ENCODE results near the gene TCF7.

The TCF7 gene

GRCh38 chr5:134138416-134139376 lies 24.2 kb downstream of the TCF7 start:
- DNase-seq (ENCODE audit: insufficient read length, low spot score) (no peak), FAIRE-seq (no peak)
- TF ChIP-seq, protein P1, sequence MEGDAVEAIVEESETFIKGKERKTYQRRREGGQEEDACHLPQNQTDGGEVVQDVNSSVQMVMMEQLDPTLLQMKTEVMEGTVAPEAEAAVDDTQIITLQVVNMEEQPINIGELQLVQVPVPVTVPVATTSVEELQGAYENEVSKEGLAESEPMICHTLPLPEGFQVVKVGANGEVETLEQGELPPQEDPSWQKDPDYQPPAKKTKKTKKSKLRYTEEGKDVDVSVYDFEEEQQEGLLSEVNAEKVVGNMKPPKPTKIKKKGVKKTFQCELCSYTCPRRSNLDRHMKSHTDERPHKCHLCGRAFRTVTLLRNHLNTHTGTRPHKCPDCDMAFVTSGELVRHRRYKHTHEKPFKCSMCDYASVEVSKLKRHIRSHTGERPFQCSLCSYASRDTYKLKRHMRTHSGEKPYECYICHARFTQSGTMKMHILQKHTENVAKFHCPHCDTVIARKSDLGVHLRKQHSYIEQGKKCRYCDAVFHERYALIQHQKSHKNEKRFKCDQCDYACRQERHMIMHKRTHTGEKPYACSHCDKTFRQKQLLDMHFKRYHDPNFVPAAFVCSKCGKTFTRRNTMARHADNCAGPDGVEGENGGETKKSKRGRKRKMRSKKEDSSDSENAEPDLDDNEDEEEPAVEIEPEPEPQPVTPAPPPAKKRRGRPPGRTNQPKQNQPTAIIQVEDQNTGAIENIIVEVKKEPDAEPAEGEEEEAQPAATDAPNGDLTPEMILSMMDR (IDR thresholded peaks at IDR 0.05; ENCODE audit: insufficient read depth, missing control alignments) = no peak

- DNase-seq (ENCODE audit: insufficient read length, low spot score) = no peak
- TF ChIP-seq, protein P1 (IDR thresholded peaks at IDR 0.05; ENCODE audit: insufficient read depth, missing control alignments) = no peak
- FAIRE-seq = no peak
Observed at GRCh38 chr5:134139377-134139851, 24.9 kb downstream of the TCF7 start.

GRCh38 chr5:134139891-134140469 lies 25.5 kb downstream of the TCF7 start:
- DNase-seq (ENCODE audit: insufficient read length, low spot score) (no peak), FAIRE-seq (no peak)
- TF ChIP-seq, protein P1 (IDR thresholded peaks at IDR 0.05; ENCODE audit: insufficient read depth, missing control alignments) = no peak

GRCh38 chr5:134140530-134141201 lies 26.2 kb downstream of the TCF7 start:
- no peak for FAIRE-seq
- DNase-seq (ENCODE audit: insufficient read length, low spot score) = no peak
- TF ChIP-seq, protein P1 (IDR thresholded peaks at IDR 0.05; ENCODE audit: insufficient read depth, missing control alignments) = peak; percentile 63

GRCh38 chr5:134141331-134142050 lies 27.0 kb downstream of the TCF7 start:
- DNase-seq (ENCODE audit: insufficient read length, low spot score) = no peak
- no peak for FAIRE-seq
- TF ChIP-seq, protein P1 (IDR thresholded peaks at IDR 0.05; ENCODE audit: insufficient read depth, missing control alignments) = no peak

GRCh38 chr5:134142052-134142451 lies 27.6 kb downstream of the TCF7 start:
- TF ChIP-seq, protein P1 (IDR thresholded peaks at IDR 0.05; ENCODE audit: insufficient read depth, missing control alignments) = no peak
- FAIRE-seq = no peak
- DNase-seq (ENCODE audit: insufficient read length, low spot score) = no peak

Data from D721Med (cell line).